ENCODE measurements around the gene RABGAP1.

The RABGAP1 gene

GRCh38 chr9:123011380-123011779 lies 70.6 kb downstream of the RABGAP1 start:
- no peak for DNase-seq

GRCh38 chr9:123011878-123012528 lies 71.2 kb downstream of the RABGAP1 start:
- DNase-seq, result no peak

- no peak for DNase-seq
Measured at GRCh38 chr9:123016631-123017030, 75.8 kb downstream of the RABGAP1 start.

- no peak for DNase-seq
Measured at GRCh38 chr9:123020796-123021195, 80.0 kb downstream of the RABGAP1 start.

- no peak for DNase-seq
Measured at GRCh38 chr9:123026425-123026824, 85.6 kb downstream of the RABGAP1 start.

- DNase-seq, result no peak
Measured at GRCh38 chr9:123027517-123027916, 86.7 kb downstream of the RABGAP1 start.

GRCh38 chr9:123028136-123028535 lies 87.3 kb downstream of the RABGAP1 start:
- no peak for DNase-seq

GRCh38 chr9:123028973-123029372 lies 88.2 kb downstream of the RABGAP1 start:
- DNase-seq, result no peak

GRCh38 chr9:123031963-123032362 lies 91.1 kb downstream of the RABGAP1 start:
- DNase-seq, result no peak

- no peak for DNase-seq
Measured at GRCh38 chr9:123033352-123033751, 92.5 kb downstream of the RABGAP1 start, which contains the start of gene GPR21. Gene GPR21 (plus strand): TSS chr9:123033667. CDS start chr9:123034567, 900 bp downstream.

- no peak for DNase-seq
Measured at GRCh38 chr9:123033864-123034601, 93.2 kb downstream of the RABGAP1 start.

- no peak for DNase-seq
Measured at GRCh38 chr9:123034881-123035510, 94.2 kb downstream of the RABGAP1 start.

- DNase-seq, result no peak
Measured at GRCh38 chr9:123035791-123036190, 95.0 kb downstream of the RABGAP1 start.

- no peak for DNase-seq
Measured at GRCh38 chr9:123036893-123037545, 96.2 kb downstream of the RABGAP1 start.

GRCh38 chr9:123039617-123040219 lies 98.9 kb downstream of the RABGAP1 start:
- DNase-seq, result no peak

GRCh38 chr9:123040801-123041200 lies 100.0 kb downstream of the RABGAP1 start:
- DNase-seq, result no peak

GRCh38 chr9:123041489-123041888 lies 100.7 kb downstream of the RABGAP1 start:
- no peak for DNase-seq

GRCh38 chr9:123043081-123043939 lies 102.5 kb downstream of the RABGAP1 start:
- no peak for DNase-seq

GRCh38 chr9:123044586-123044985 lies 103.8 kb downstream of the RABGAP1 start:
- no peak for DNase-seq

- no peak for DNase-seq
Measured at GRCh38 chr9:123046406-123047195, 105.8 kb downstream of the RABGAP1 start.

GRCh38 chr9:123048748-123049147 lies 107.9 kb downstream of the RABGAP1 start:
- no peak for DNase-seq
